HK-2 (cell line): Measurements from ENCODE around the gene DCAF15.

ENCODE experiments used
- DNase-seq: peaks from one replicate; pipeline ENCODE4 v3.0.0-alpha.2; 2018; ENCODE audit not compliant: unreplicated experiment

The DCAF15 gene

DNA sequence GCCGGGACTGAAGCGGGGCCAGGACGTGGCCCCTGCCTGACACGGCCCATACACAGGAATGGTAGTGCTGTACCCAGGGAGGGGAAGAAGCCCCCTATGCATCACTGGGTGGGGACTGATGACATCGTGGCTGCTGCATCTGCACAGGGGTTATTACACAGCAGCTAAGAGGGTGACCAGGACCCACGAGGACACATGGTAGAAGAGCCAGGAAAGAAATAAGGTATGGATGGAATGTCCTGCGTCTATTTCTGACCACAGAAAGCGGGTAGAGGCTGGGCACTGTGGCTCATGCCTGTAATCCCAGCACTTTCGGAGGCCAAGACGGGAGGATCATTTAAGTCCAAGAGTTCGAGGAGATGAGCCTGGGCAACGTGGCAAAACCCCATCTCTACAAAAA, 24.1 kb downstream of the DCAF15 start:
- DNase-seq = no peak

GRCh38 chr19:13977803-13978202, 25.5 kb downstream of the DCAF15 start:
- no peak for DNase-seq

DNA sequence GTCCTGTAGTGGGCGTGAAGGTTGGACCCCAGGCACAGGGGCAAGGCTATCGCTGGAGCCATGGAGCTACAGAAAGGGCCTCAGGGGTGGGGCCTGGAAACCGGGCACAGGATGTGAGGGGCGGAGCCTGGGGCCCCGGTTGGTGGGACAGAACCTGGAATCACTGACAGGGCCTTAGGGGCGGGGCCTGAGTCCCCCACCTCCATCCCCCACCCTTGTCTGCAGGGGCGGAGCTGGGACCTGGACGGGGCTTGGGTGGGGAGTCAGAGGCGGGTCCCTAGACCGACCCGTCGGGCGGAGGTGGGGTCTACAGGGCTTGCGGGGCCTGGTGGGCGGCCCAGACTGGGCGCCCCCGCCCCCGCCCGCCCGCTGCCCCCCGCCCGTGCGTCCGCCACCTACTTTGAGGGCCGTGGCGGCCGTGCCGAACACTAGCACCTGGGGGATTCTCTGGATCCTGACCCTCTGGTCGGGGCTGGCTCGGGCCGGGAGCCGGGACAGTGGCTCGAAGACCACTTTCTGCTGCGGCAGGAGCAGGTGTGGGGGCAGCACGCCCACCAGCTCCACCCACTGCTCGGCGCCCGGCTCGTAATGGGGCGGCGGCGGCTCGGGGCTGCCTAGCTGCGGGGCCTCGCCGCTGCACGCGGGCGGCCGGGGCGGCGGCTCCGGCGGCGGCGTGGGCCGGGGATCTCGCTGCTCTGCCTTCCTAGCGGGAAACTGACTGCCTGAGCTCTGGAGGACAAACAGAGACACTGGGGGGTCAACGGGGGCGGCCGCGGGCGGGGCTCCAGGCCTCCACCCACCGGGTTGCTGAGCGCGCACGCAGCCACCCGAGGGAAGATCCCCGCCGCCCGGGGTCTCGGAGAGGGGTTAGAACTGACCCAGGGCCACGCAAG, 26.3 kb downstream of the DCAF15 start:
- DNase-seq = no peak

DNA sequence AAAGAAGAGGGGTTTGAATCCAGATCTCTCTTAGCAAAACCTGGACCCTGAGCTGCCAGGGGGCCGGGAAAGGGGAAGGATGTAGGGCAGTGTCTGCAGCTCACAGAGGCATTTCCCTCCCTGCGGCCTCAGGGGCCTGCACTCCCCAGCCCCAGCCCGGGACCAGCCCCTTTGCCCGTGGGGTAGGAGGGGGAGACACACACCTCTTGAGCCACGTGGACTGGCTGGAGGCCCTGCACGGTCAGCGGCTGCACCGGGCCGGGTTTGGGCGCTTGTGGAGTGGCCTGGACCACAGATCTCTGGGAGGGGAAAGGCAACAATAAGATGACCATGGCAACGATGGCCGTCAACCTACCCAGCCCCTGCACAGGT, 26.9 kb downstream of the DCAF15 start:
- DNase-seq = no peak

DNA sequence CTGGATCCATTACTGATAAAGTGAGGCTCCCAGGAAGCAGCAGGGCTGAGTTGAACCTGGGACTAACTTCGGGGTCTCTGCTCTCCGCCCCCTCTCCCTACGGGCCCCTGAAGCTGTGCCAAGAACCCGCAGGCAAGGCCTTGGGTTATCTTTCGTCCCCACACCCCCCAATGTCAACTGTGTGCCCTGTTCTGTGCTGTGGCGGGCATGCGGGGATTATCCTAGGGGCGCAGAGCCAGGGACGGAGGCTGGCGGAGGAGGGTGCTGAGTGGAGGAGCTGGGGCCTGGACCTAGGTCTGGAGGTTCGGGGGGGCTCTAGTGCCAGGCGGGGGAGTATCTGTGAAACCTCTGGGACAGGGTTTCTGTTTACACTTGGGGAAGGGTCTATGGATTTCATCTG, 27.4 kb downstream of the DCAF15 start:
- no peak for DNase-seq

- no peak for DNase-seq
These were observed 28.0 kb downstream of the DCAF15 start for GRCh38 chr19:13980340-13980739.

GRCh38 chr19:13981021-13981420, 28.7 kb downstream of the DCAF15 start:
- no peak for DNase-seq

DNA sequence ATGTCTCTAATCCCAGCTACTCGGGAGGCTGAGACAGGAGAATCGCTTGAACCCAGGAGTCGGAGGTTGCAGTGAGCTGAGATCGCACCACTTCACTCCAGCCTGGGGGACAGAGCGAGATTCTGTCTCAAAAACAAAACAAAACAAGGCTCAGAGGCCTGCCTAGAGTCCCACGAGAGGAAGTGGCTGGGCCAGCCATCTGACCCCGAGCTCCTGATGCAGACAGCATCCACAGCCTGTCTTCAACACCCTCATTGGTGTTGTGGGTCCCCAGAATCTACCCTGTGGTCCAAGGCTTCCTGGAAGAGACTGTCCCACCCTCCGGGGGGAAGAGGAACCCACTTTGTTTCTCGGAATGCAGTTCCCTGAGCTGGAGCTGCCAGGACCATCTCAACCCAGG, 29.2 kb downstream of the DCAF15 start:
- no peak for DNase-seq

DNA sequence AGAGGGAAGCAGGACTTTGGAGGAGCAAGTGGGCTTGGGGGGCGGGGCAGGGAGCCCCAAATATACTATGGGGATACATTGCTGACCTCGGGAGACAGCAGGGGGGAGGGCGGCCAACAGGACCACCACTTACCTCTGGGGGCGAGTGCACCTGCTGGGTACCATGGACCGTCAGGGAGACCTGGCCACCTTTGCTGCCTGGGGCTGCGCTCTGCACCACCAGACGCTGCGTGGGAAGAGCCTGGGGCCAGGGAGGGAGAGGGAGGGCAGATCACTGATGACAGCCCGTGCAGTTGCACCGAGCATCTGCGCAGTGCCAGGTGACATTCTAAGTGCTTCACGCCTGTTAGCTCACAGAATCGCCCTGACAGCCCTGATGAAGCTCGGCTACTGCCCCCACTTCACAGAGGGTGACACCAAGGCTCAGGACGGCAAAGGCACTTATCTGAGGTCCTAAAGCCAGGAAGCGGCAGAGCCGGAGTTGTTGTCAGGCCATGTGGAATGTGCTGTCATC, 29.7 kb downstream of the DCAF15 start:
- no peak for DNase-seq

DNA sequence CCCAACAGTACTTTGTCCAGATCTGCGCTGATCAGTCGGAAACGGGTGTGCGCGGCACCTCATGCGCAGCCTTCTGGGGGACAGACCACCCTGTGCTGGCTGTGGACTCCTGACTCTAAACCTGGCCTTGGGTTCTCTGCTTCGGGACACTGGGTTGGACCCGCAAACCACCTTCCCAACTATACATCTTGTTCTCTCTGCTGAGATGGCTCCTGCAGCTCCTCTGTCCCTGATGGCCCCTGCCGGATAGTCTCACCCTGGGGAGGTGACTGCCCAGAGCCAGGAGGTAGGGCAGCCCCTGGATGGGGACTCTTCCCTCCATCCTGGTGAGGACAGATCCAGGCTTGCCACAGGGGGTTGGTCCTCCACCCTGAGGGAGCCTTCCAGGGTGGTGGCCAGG, 30.5 kb downstream of the DCAF15 start:
- no peak for DNase-seq

GRCh38 chr19:13983213-13983889, 31.0 kb downstream of the DCAF15 start:
- DNase-seq = no peak

- DNase-seq = no peak
These were observed 31.9 kb downstream of the DCAF15 start for GRCh38 chr19:13984186-13984585.

GRCh38 chr19:13984875-13985741, 32.8 kb downstream of the DCAF15 start:
- DNase-seq = no peak

DNA sequence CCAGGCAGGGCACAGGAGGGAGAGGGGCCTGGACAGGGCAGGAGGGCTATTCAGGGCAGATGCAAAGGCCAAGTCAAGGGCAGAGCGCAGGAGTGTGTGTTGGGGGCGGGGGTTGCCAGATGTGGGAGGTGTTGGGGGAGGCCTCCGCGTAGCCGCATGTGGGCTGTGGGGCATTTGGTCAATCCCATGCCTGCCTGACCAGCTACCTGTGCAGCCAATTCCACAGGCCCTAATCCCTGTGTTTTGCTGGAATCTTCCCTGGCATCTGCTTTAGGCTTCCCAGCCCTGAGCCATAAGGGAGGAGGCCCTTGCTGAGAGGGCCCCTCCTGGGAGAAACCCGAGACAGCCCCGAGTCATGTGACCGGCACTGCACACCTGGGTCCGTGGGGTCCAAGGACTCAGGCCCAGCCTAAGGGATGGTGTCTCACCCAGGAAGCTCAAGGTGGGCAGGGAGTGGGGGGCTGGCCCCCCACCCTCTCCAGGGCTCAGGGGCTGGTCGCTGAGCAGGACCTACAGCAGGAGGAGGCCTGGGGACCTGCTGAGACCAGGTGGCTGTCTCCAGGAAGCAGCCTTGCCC, 33.5 kb downstream of the DCAF15 start:
- DNase-seq = peak; percentile 9

- DNase-seq = peak; percentile 98
These were observed 34.1 kb downstream of the DCAF15 start for GRCh38 chr19:13986348-13986904.

DNA sequence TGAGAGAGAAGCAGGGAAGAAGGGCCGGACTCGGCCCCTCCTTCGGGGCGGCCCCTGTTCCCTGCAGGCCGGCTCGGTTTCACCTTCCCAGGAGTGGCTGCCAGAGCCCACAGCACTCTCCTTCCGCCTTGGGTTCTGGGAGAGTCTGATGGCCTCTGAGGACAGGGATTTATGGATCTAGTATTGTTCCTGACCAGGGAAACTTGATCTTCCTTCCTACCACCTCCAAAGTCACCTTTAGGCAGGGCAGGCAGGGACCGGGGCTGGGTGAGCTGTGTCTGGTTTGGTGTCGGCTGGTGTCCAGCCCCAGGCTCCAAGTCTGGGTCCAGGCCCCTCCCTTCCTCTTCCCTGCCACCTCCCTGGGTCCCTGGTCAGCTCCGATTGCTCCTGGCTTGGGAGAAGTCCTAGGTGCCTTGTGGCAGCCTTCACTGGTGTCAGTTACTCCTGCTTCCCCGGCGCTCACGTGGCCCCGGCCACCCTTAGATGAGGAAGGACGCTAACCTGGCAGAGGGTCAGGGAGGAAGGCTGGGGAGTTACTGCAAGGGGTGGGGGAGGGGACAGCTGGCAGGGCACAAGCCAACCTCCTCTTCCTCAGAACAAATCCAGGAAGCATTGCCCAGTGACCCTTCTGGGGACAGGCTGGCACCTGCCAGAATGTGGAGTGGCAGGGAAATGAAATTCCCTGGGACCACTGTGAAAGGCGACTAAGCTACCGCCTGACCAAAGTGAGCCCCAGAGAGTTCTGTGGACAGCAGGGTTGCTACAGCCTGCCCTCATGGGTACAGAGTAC, 35.0 kb downstream of the DCAF15 start:
- peak; percentile 27 for DNase-seq

DNA sequence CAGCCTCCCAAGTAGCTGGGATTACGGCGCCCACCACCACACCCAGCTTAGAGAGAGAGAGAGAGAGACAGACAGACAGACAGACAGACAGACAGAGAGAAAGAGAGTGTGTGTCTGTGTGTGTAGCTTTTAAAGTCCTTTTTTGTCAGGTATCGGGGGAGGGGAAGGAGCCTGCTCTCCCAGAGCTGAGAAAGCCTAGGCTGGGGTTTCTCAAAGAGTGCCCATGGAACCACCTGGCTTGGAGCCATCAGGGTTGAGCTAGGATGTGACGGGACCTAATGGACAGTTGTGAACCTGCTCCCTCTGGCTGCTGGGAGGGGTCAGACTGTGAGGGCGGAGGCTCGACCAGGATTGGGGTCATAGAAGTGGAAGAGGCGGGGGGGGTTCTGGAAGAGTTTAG, 37.2 kb downstream of the DCAF15 start:
- DNase-seq = no peak

- no peak for DNase-seq
These were observed 37.8 kb downstream of the DCAF15 start for GRCh38 chr19:13990085-13990484.

- DNase-seq = no peak
These were observed 39.7 kb downstream of the DCAF15 start for GRCh38 chr19:13992025-13992424.

DNA sequence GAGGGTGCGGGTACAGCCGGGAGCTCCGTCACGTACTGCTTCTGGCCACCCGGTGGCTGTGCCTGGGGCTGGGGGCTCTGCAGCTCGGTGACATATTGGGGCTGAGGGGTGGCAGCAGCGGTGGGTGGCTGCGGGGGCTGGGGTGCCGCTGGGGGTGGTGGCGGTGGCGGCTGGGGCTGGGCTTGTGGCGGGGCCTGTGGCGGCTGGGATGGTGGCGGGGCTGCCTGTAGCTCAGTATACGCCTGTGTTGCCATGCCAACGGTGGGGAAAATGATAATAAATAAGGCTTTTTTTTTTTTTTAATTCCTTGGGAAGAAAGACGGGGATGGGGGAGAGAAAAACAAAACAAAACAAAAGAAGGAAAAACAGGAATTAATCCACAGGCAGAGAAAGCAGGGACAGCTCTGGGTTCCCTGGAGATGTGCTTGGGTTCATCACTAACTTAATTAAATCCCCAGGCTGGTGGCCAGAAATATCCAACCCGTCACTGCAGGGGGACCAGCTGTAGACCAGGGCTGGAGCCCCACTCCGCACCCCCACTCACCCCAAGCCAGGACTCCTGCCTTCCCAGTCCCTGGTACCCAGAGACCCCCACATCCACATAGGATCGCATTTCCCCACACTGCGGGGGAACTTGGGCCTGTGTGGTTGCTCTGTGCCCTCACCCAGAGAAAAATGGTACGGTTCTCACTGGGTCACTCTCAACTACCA, 41.4 kb downstream of the DCAF15 start:
- no peak for DNase-seq
